Activated T-helper 1 cell treated with anti-CD3 and anti-CD28 coated beads, Interleukin-2, amount 50 U/mL, for 16 hours (primary cell): ENCODE results near the gene SETBP1.
"Not testable (repeated sequence)": the region's sequence is repeated elsewhere in the genome, so short reads cannot be mapped to it uniquely, and the experiment has no call there.

Experiments
- DNase-seq, 2 donors: peaks; one replicate each; pipeline ENCODE4 v3.0.0-alpha.2; 2020; ENCODE audit warnings: low read depth in 1 of 2, low spot score in 1 of 2

The SETBP1 gene

GRCh38 chr18:44704135-44704789 is 23.6 kb downstream of the SETBP1 start:
- no peak for DNase-seq

DNA sequence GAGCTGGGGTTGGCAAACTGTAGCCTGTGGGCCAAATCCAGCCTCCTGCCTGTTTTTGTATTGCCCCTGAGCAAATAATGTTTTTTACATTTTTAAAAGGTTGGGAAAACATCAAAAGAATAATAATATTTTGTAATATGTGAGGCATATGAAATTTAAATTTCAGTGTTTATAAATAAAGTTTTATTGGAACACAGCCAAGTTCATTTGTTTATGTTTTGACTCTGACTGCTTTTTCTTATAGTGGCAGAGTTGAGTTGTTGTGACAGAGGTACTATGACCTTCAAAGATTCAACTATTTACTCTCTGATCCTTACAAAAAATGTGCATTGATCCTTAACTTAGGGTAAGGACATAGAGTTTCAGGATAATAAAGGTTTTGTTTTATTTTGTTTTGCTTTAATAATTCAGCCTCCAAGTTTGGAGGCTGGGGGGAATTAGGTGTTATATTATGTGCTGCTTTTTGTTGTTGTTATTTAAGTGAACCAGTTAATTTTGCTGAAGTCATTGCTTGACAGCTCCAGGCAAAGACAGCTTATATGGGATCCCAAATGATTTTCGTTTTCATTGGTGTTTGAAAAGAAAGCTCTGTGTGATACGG is 24.5 kb downstream of the SETBP1 start:
- no peak for DNase-seq

DNA sequence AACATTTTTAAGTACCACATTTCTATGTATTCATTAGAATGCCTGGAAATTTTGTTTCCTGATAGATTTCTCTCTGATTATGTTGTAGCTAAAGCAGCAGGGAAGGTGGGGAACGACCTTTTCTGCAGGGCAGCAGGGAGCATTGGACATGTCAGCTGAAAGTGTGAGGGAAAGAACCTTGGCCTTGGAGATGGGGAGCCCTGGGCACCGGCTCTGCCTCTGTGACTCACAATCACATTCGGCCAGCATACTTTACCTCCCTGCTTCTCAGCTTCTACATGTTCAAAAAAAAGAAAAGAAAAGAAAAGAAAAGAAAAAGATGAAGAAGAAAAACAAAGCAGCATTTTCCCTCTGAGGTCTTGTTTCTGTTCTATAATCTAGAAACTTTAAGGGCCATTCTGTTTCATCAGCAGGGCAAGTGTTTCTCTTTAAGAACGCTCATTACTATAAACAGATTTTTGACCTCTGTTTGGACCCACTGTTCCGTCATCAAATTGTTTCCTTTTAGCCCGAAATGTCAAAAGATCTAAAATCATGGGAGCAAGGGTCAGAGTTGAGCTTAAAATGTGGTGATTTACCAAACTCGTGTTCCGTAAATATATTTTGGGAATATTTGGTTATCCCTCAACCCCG is 27.9 kb downstream of the SETBP1 start:
- DNase-seq, result no peak

DNA sequence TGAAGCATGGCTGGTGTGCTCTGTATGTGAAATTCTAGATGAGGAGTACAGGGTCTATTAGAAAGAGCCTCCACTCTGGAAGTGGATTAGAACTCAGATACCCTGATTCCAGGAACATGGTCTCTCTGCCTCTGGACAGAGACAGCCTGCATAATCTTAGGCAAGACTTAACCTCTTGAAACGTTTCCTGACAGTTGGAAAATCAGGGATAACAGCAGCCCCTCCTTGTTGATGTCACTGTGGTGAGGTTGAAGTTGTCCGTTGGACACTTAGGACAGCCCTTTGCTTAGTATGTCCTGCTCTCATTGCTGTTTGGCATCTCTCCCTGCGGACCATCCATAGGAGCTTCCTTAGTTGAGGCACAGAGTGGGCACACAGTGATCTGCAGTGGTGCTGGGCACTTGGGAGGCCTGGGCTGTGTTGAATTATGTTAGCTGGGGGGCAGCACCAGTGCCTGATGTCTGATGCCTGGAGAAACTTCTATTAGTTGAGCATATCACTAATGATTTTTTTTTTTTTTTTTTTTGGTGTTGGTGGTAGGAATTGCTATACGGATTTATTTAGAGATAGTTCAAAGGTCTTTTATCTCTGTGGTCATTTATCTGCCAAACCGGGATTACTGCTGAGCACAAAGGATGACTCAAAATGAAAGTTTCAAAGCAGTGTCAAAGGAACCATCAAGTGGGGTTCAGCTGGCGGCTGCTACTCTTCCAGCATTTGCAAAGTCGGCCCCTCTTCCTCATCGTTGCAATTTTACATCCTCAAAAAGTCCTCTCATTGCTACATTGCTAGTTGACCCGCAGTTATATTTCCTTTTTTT is 28.8 kb downstream of the SETBP1 start:
- DNase-seq, result no peak

- no peak for DNase-seq
Observed at GRCh38 chr18:44710931-44711330, 30.2 kb downstream of the SETBP1 start.

DNA sequence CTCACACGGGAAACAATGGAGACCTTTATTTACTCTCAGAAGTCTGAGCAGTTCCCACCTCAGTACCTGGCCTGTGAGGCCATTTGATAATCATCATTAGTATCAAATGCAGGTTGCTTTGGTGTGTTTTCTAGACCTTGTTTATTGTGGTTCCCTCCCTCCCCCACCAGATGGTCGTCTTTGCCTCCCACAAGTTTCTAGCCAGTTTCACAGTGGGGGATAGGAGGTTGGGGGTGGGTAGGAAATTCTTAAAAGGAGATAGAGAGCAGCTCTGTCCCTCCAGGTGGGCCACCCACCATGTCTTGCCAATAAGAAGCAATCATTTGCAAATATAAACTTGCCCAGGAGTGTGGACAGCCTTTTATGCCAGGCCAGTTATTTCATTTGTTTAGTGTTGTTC is 31.3 kb downstream of the SETBP1 start:
- no peak for DNase-seq

DNA sequence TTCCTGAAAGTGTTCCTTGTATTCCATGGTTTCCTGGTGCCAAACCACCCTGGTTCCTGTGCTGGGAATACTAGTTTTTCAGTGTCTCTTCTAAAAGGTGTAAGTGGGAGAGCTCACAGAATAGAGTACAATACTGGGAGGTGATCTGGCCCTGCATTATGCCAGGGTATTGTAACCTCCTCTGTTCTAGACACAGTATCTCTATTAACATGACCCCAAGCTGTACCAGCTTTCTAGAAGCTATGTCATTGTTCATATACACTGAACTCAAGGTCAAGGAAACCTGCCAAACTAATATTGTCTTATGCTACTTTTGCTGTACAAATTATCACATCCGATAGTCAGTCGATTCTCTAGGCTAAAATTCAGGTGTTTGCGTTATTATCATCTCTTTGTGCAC is 32.7 kb downstream of the SETBP1 start:
- no peak for DNase-seq

DNA sequence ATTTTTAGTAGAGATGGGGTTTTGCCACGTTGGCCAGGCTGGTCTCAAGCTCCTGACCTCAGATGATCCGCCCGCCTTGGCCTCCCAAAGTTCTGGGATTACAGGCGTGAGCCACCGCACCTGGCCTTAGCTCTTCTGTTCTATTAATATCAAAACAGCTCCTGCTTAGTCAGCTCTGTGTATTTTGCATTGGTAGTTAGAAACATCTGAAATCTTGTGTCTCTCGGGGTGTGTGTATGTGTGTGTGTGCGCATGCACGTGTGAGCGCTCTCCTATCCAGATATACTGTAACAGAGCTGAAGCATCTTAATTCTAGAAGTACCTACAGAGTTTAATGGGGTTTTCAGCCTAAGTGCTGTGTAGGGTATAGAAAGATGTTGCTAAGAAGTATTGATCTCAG is 33.7 kb downstream of the SETBP1 start:
- no peak for DNase-seq

GRCh38 chr18:44715245-44715644 is 34.6 kb downstream of the SETBP1 start:
- DNase-seq, result no peak

GRCh38 chr18:44715842-44716241 is 35.2 kb downstream of the SETBP1 start:
- DNase-seq, result no peak

- DNase-seq, result no peak
Observed at GRCh38 chr18:44716697-44717163, 36.0 kb downstream of the SETBP1 start.

DNA sequence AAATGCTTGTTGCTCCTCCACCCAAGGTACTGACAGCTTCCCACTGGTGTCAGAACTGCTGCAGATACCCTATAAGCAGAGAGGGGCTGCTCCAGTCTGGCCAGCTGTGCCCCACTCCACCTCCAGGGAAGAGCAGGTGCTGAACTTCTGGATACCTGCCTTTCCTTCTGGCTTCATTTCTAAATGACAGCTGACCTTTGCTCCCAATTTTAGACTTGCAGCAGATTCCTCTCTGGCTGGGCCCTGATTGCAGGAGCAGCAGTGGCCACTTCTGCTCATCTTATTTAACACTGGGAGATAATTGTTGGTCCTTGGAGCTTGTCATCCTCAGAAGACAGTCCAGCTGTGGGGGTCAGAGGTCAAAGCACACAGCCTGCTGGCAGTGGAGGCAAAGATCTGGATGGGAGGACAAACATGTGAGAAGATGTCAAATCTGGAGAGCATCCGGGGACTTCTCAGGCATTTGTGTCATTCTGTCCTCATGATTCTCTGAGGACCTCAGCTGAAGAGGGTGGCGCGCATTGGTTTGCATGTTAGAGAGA is 38.9 kb downstream of the SETBP1 start:
- DNase-seq, result no peak

DNA sequence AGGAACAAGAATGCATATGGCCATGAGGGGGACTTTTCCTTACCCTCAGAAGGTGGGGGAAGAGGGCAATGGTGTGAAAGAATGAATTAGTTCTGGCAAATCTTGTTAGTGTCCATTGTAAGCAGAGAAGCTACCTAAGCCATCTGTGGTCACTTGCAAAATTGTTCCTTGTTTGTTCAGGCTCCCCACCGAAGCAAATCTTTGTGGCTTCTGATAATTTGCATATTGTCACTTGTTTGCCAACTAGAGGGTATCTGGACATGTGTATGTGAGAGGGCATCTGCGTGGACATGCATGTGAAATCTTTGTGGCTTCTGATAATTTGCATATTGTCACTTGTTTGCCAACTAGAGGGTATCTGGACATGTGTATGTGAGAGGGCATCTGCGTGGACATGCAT is 41.1 kb downstream of the SETBP1 start:
- not testable (repeated sequence) for DNase-seq

DNA sequence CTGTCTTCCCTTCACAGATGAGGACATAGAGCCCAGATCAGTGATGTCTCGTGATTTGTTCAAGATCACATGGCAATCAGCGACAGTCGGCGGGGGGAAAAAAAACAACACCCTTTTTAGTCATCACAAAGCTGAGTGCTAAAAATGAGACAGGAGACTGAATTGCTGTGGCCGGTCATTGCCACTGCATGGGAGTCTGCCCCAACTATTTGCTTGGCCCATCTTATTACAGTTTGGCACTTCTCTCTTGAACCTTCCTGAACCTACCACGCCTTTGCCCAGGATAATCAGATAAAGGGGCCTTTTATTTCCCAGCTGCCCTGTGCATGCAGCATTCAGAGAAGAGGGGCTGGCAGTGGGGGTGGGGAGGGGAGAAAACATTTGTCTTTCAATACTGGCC is 42.7 kb downstream of the SETBP1 start:
- no peak for DNase-seq

GRCh38 chr18:44724105-44724778 is 43.6 kb downstream of the SETBP1 start:
- DNase-seq, result no peak

DNA sequence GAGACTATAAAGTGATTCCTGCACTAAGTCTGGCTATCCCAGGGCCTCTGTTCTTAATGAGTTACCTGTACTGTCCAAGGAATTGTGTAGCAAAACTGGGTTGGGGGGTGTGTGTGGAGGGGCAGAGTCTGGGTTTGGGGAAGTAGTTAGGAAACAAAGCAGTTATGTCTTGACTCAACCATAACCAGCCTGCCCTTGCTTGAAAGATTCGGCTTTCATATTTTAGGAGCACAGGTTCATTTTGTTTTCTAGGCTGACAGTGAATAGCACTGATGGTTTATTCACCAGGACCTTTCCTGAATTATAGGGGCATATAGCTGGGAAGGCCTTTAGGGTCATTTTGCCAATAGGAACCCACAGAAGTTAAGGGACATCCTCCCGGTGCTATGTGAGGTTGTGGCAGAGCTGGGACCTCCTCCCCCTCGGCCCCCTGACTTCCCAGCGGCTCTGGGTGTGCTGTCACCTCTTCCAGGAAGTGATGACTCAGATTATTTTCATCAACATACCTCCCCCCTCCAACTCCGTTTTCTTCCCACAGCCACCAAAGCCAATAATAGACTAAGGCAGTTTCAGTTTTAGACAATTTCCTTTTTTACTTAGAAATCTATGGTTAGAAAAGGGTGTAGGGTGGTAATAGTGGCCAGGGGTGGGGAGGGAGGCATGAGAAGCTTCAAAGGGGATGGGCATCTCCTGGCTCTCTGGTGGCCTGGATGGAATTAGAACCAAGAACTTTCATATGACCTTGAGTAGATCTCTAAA is 44.8 kb downstream of the SETBP1 start:
- peak; percentile 7 to 48 for DNase-seq

GRCh38 chr18:44726059-44726421 is 45.4 kb downstream of the SETBP1 start:
- DNase-seq, result no peak

DNA sequence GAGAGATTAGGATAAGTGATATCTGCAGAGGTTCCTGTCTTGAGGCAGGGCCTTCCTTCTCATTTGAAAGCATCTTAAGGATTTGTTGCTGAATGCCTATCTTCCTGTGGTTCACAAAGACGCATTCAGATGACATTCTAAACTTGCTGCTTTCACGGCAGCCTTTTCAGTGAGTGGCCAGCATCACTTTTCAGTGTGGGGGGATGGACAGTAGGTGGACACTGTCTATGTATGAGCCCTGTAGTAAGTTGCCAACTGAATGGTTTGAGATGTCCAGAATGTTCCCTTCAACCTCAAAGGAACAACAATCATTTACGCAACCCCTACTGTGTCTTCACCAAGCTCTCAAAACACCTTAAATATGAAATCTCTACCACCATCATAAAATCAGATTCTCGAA is 46.6 kb downstream of the SETBP1 start:
- no peak for DNase-seq

GRCh38 chr18:44729631-44730101 is 49.0 kb downstream of the SETBP1 start:
- DNase-seq, result no peak
